Glutamatergic neuron (in vitro differentiated cells): ENCODE results near the gene FRMPD4. TPM values are rescaled to one million over a fixed set of nuclear protein-coding genes. Genes with fewer than 3 reads are reported as not detected.
"Not testable (repeated sequence)": the region's sequence is repeated elsewhere in the genome, so short reads cannot be mapped to it uniquely, and the experiment has no call there.

Experiments
- DNase-seq: peaks from one replicate; pipeline ENCODE4 v3.0.0; 2022
- H3K27ac Mint-ChIP-seq: one replicate; pipeline ENCODE4 v1.8.0; 2020; ENCODE audit warnings: mild to moderate bottlenecking, mixed read lengths, inconsistent platforms; ENCODE audit not compliant: unreplicated experiment
- H3K27me3 Mint-ChIP-seq: one replicate; pipeline ENCODE4 v1.8.0; 2020; ENCODE audit warnings: mild to moderate bottlenecking, moderate library complexity, mixed read lengths, inconsistent platforms; ENCODE audit not compliant: unreplicated experiment
- H3K36me3 Mint-ChIP-seq: one replicate; pipeline ENCODE4 v1.8.0; 2020; ENCODE audit warnings: mild to moderate bottlenecking, mixed read lengths, inconsistent platforms; ENCODE audit not compliant: unreplicated experiment
- H3K4me1 Mint-ChIP-seq: one replicate; pipeline ENCODE4 v1.8.0; 2020; ENCODE audit warnings: mild to moderate bottlenecking, low read depth, mixed read lengths, inconsistent platforms; ENCODE audit not compliant: unreplicated experiment
- H3K4me3 Mint-ChIP-seq: one replicate; pipeline ENCODE4 v1.8.0; 2020; ENCODE audit warnings: mild to moderate bottlenecking, mixed read lengths, inconsistent platforms; ENCODE audit not compliant: unreplicated experiment
- H3K9me3 Mint-ChIP-seq: one replicate; pipeline ENCODE4 v1.8.0; 2020; ENCODE audit warnings: mild to moderate bottlenecking, moderate library complexity, mixed read lengths, inconsistent platforms; ENCODE audit not compliant: unreplicated experiment
- total RNA-seq: library from RNA; stranded (reverse); fragmentation: NEBNext Ultra II Directional; extraction: Animal tissue kit (Norgen Biotek cat#: 25700); gene quantifications from one replicate; pipeline ENCODE4 v1.2.1, GENCODE V29; 2021; ENCODE audit not compliant: unreplicated experiment
- TF ChIP-seq, protein P1 (sequence below): fragments of 200-600 bp; sonication (generic); IDR thresholded peaks from one replicate; pipeline ENCODE4 v1.5.0; 2021; ENCODE audit not compliant: partially characterized antibody, unreplicated experiment

FRMPD4 gene
- total RNA-seq, 1 donor from 2014 or later = 6.2 TPM

DNA sequence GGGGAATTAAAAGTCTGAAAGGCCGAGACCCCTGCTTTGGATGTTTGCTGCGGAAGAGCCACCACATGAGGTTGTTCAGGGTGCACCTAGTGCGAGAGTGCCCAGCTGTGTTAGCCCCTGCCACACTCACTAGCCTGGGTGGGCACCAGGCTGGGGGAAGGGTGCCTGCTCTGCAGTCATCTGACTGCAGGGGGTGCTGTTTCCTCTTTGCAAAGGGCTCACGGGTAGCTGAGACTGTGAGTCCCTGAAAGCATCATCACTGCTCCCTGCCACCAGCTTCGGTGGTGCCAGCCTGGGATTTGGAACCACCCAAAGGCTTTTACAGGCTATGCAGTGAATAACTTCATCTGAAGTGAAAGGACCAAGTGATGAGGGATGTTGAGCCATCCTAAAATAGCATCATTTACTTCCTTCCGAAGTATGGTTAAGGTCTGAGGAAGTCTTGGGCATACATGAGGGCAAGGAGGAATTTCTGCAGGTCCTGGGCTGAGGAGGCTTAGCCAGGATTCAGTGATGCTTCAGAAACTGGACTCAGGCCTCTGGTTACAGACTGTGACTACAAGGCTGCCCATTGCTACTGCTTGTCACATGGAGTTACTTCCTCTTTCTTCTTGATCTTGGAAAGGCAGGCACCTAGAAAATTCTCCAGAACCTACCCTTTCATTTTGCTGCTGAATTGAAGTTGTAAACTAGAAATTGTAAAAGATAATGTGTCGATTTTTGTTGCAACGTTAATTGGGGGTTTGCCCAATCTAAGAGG, 359.7 kb downstream of the FRMPD4 start:
- H3K4me3 Mint-ChIP-seq = no peak overlapping the region
- H3K36me3 Mint-ChIP-seq = no peaks in the 10 kb centered on the region
- no peaks in the 10 kb centered on the region for H3K27me3 Mint-ChIP-seq
- no peaks in the 10 kb centered on the region for H3K4me1 Mint-ChIP-seq
- no peaks in the 10 kb centered on the region for H3K9me3 Mint-ChIP-seq
- TF ChIP-seq, protein P1, sequence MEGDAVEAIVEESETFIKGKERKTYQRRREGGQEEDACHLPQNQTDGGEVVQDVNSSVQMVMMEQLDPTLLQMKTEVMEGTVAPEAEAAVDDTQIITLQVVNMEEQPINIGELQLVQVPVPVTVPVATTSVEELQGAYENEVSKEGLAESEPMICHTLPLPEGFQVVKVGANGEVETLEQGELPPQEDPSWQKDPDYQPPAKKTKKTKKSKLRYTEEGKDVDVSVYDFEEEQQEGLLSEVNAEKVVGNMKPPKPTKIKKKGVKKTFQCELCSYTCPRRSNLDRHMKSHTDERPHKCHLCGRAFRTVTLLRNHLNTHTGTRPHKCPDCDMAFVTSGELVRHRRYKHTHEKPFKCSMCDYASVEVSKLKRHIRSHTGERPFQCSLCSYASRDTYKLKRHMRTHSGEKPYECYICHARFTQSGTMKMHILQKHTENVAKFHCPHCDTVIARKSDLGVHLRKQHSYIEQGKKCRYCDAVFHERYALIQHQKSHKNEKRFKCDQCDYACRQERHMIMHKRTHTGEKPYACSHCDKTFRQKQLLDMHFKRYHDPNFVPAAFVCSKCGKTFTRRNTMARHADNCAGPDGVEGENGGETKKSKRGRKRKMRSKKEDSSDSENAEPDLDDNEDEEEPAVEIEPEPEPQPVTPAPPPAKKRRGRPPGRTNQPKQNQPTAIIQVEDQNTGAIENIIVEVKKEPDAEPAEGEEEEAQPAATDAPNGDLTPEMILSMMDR = peak; percentile 30
- no peak overlapping the region for H3K27ac Mint-ChIP-seq
- peak; percentile 24 for DNase-seq

DNA sequence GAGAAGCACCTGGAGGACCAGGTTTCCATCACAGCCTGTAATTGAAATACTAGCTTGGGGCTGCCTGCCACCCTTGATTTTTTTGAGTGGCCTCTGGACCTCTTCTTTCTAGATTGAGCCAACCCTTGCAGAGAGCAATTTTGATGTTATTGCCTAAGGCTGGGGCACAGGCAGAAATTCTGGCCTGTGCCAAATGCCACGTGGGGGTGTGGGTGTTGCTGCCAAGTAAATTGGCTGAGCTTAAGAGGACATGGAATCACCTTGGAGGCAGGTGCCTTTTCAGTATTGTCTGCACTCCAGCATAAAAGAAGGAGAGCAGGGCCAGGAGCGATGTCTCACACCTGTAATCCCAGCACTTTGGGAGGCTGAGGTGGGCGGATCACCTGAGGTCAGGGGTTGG, 366.9 kb downstream of the FRMPD4 start:
- TF ChIP-seq, protein P1 = no peak
- Mint-ChIP-seq H3K36me3 (no peaks in the 10 kb centered on the region), H3K9me3 (no peaks in the 10 kb centered on the region), H3K4me3 (no peak overlapping the region), H3K4me1 (no peaks in the 10 kb centered on the region), H3K27ac (no peak overlapping the region), H3K27me3 (no peaks in the 10 kb centered on the region)
- DNase-seq = no peak

DNA sequence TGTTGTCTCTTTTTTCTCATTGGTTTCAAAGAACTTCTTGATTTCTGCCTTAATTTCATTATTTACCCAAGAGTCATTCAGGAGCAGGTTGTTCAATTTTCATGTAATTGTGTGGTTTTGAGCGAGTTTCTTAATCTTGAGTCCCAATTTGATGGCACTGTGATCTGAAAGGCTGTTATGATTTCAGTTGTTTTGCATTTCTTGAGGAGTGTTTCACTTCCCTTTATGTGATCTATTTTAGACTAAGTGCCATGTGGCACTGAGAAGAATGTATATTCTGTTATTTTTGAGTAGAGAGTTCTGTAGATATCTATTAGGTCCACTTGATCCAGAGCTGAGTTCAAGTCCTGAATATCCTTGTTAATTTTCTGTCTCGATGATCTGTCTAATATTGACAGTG, 377.1 kb downstream of the FRMPD4 start:
- H3K27ac Mint-ChIP-seq, DNase-seq, H3K9me3 Mint-ChIP-seq, H3K27me3 Mint-ChIP-seq, H3K4me1 Mint-ChIP-seq, H3K4me3 Mint-ChIP-seq, H3K36me3 Mint-ChIP-seq: not testable (repeated sequence)

DNA sequence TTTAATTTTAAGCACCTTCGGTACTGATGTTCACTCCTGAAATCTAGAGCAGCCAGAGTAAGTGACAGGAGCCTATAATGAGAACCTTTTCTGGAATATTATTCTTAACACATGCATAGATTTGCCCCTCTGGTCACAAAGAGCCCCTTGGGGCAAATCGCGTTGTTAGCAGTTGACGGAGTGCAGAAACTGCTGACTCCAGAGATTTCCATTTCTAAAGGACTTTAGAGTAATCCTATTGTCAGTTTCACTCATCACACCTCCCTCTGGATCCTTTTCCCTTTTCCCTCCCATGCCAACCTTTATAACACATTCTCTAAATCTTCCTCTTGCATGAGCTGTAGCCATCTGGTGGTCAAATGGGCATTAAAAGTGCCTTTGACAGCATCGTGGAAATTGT, 388.0 kb downstream of the FRMPD4 start:
- Mint-ChIP-seq H3K27ac (no peak overlapping the region), H3K36me3 (no peaks in the 10 kb centered on the region), H3K27me3 (peaks cover 1% of the 10 kb centered on the region), H3K4me3 (no peak overlapping the region), H3K9me3 (no peaks in the 10 kb centered on the region), H3K4me1 (peaks cover 6% of the 10 kb centered on the region)
- TF ChIP-seq, protein P1 = no peak
- DNase-seq = no peak

DNA sequence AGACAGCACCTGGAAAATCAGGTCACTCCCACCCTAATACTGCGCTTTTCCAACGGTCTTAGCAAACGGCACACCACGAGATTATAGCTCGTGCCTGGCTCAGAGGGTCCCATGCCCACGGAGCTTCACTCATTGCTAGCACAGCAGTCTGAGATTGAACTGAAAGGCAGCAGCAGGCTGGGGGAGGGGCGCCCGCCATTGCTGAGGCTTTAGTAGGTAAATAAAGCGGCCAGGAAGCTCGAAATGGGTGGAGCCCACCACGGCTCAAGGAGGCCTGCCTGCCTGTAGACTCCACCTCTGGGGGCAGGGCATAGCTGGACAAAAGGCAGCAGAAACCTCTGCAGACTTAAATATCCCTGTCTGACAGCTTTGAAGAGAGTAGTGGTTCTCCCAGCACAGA, 399.8 kb downstream of the FRMPD4 start:
- not testable (repeated sequence) for H3K27ac Mint-ChIP-seq, H3K36me3 Mint-ChIP-seq, H3K9me3 Mint-ChIP-seq, H3K4me1 Mint-ChIP-seq, H3K27me3 Mint-ChIP-seq, DNase-seq, H3K4me3 Mint-ChIP-seq

DNA sequence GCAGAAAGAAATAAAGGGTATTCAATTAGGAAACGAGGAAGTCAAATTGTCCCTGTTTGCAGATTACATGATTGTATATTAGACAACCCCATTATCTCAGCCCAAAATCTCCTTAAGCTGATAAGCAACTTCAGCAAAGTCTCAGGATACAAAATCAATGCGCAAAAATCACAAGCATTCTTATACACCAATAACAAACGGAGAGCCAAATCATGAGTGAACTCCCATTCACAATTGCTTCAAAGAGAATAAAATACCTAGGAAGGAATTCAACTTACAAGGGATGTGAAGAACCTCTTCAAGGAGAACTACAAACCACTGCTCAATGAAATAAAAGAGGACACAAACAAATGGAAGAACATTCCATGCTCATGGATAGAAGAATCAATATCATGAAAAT, 404.0 kb downstream of the FRMPD4 start:
- H3K9me3 Mint-ChIP-seq, H3K4me3 Mint-ChIP-seq, DNase-seq, H3K27ac Mint-ChIP-seq, H3K27me3 Mint-ChIP-seq, H3K4me1 Mint-ChIP-seq, H3K36me3 Mint-ChIP-seq: not testable (repeated sequence)
